ENCODE measurements around the gene CGB5. TPM values are rescaled to one million over a fixed set of nuclear protein-coding genes. Genes with fewer than 3 reads are reported as not detected.
"Not testable (repeated sequence)": the region's sequence is repeated elsewhere in the genome, so short reads cannot be mapped to it uniquely, and the experiment has no call there.

The CGB5 gene
- total RNA-seq, 8 experiments from 2014 or later = 0.76 TPM; not detected in 7

GRCh38 chr19:49028686-49029085, 15.0 kb upstream of the CGB5 start:
- ATAC-seq (replicated peaks in 6 of 8); H3K27ac ChIP-seq; H3K4me1 ChIP-seq (replicated peaks in 1 of 2); H3K4me3 ChIP-seq; in situ Hi-C loops (cut with MboI; ENCODE audit: low pct_unique_long_range_greater_than_20kb in 2 of 9, low sequenced_read_pairs in 9 of 9, unreplicated experiment in 9 of 9): not testable (repeated sequence)
- no CpG with 5 or more reads among the region's 9 CpGs for WGBS, 10 experiments

- ATAC-seq (replicated peaks in 6 of 8); in situ Hi-C loops (cut with MboI; ENCODE audit: low pct_unique_long_range_greater_than_20kb in 2 of 9, low sequenced_read_pairs in 9 of 9, unreplicated experiment in 9 of 9); H3K27ac ChIP-seq: not testable (repeated sequence)
These were observed 13.9 kb upstream of the CGB5 start for GRCh38 chr19:49029749-49030148.

GRCh38 chr19:49030323-49030722, 13.3 kb upstream of the CGB5 start:
- H3K27ac ChIP-seq; ATAC-seq (replicated peaks in 6 of 8); H3K4me3 ChIP-seq; in situ Hi-C loops (cut with MboI; ENCODE audit: low pct_unique_long_range_greater_than_20kb in 2 of 9, low sequenced_read_pairs in 9 of 9, unreplicated experiment in 9 of 9); H3K4me1 ChIP-seq (replicated peaks in 1 of 2): not testable (repeated sequence)
- WGBS, 10 experiments = no CpG with 5 or more reads among the region's 8 CpGs

More at GRCh38 chr19:49029749-49030148, 13.9 kb upstream of the CGB5 start:
- not testable (repeated sequence) for H3K4me3 ChIP-seq; H3K4me1 ChIP-seq (replicated peaks in 1 of 2)
- WGBS, 10 experiments = no CpG with 5 or more reads among the region's 14 CpGs

GRCh38 chr19:49031642-49032301, 11.9 kb upstream of the CGB5 start, which contains the start of gene CGB2:
CGB2 (plus strand) TSS chr19:49031890; CDS start chr19:49032096, 206 bp downstream.
- H3K4me1 ChIP-seq (replicated peaks in 1 of 2); H3K4me3 ChIP-seq; H3K27ac ChIP-seq; in situ Hi-C loops (cut with MboI; ENCODE audit: low pct_unique_long_range_greater_than_20kb in 2 of 9, low sequenced_read_pairs in 9 of 9, unreplicated experiment in 9 of 9): not testable (repeated sequence)
- peak in 1 of 8 experiments; percentile 23 for ATAC-seq (replicated peaks in 6 of 8)
- WGBS, 10 experiments = 27 to 87% (median 59%) methylated on average over 2 to 14 of the region's 28 CpGs; no CpG with 5 or more reads in 5 of the 10 experiments

GRCh38 chr19:49036815-49037214, 6.8 kb upstream of the CGB5 start, which contains the start of gene CGB1:
CGB1 (minus strand) TSS chr19:49036895; CDS start chr19:49036711, 184 bp downstream.
- in situ Hi-C loops (cut with MboI; ENCODE audit: low pct_unique_long_range_greater_than_20kb in 2 of 9, low sequenced_read_pairs in 9 of 9, unreplicated experiment in 9 of 9); H3K4me1 ChIP-seq (replicated peaks in 1 of 2); H3K4me3 ChIP-seq; H3K27ac ChIP-seq: not testable (repeated sequence)
- ATAC-seq (replicated peaks in 6 of 8) = peak in 1 of 8 experiments; percentile 22
- 0 to 100% (median 40%) methylated on average over 1 to 3 of the region's 18 CpGs; no CpG with 5 or more reads in 7 of the 10 experiments for WGBS, 10 experiments

- WGBS, 10 experiments = 80% methylated on average over 1 of the region's 8 CpGs; no CpG with 5 or more reads in 9 of the 10 experiments
- H3K4me1 ChIP-seq (replicated peaks in 1 of 2); H3K4me3 ChIP-seq; in situ Hi-C loops (cut with MboI; ENCODE audit: low pct_unique_long_range_greater_than_20kb in 2 of 9, low sequenced_read_pairs in 9 of 9, unreplicated experiment in 9 of 9); H3K27ac ChIP-seq; ATAC-seq (replicated peaks in 6 of 8): not testable (repeated sequence)
These were observed 5.5 kb upstream of the CGB5 start for GRCh38 chr19:49038111-49038510.

- ATAC-seq (replicated peaks in 6 of 8) = peak in 2 of 8 experiments; percentile 78 to 94
- H3K4me1 ChIP-seq (replicated peaks in 1 of 2); in situ Hi-C loops (cut with MboI; ENCODE audit: low pct_unique_long_range_greater_than_20kb in 2 of 9, low sequenced_read_pairs in 9 of 9, unreplicated experiment in 9 of 9); H3K27ac ChIP-seq; H3K4me3 ChIP-seq: not testable (repeated sequence)
- 20 to 84% methylated on average over 4 to 5 of the region's 26 CpGs; no CpG with 5 or more reads in 8 of the 10 experiments for WGBS, 10 experiments
These were observed 4.9 kb upstream of the CGB5 start for GRCh38 chr19:49038557-49039276.

- no CpG with 5 or more reads among the region's 9 CpGs for WGBS, 10 experiments
- H3K27ac ChIP-seq; in situ Hi-C loops (cut with MboI; ENCODE audit: low pct_unique_long_range_greater_than_20kb in 2 of 9, low sequenced_read_pairs in 9 of 9, unreplicated experiment in 9 of 9); H3K4me1 ChIP-seq (replicated peaks in 1 of 2); H3K4me3 ChIP-seq: not testable (repeated sequence)
- ATAC-seq (replicated peaks in 6 of 8) = peak in 3 of 8 experiments; percentile 11 to 23 (median 19)
These were observed 3.9 kb upstream of the CGB5 start for GRCh38 chr19:49039736-49040135.

- ATAC-seq (replicated peaks in 6 of 8) = no peak
- Histone ChIP-seq H3K4me3 (no peak overlapping the region), H3K27ac (no peak overlapping the region), H3K4me1 (replicated peaks in 1 of 2) (no peaks in the 10 kb centered on the region)
- WGBS, 10 experiments = 35 to 100% methylated on average over 1 to 2 of the region's 17 CpGs; no CpG with 5 or more reads in 8 of the 10 experiments
- in situ Hi-C loops (cut with MboI; ENCODE audit: low pct_unique_long_range_greater_than_20kb in 2 of 9, low sequenced_read_pairs in 9 of 9, unreplicated experiment in 9 of 9) = no loop called here
These were observed 1.5 kb upstream of the CGB5 start for GRCh38 chr19:49042177-49042576.

- ATAC-seq (replicated peaks in 6 of 8); in situ Hi-C loops (cut with MboI; ENCODE audit: low pct_unique_long_range_greater_than_20kb in 2 of 9, low sequenced_read_pairs in 9 of 9, unreplicated experiment in 9 of 9); H3K4me3 ChIP-seq; H3K27ac ChIP-seq; H3K4me1 ChIP-seq (replicated peaks in 1 of 2): not testable (repeated sequence)
- WGBS, 10 experiments = 64 to 80% methylated on average over 1 of the region's 4 CpGs; no CpG with 5 or more reads in 8 of the 10 experiments
These were observed 982 bp upstream of the CGB5 start for GRCh38 chr19:49042666-49043065.

- H3K4me1 ChIP-seq (replicated peaks in 1 of 2); in situ Hi-C loops (cut with MboI; ENCODE audit: low pct_unique_long_range_greater_than_20kb in 2 of 9, low sequenced_read_pairs in 9 of 9, unreplicated experiment in 9 of 9); H3K4me3 ChIP-seq; H3K27ac ChIP-seq; ATAC-seq (replicated peaks in 6 of 8): not testable (repeated sequence)
- WGBS, 10 experiments = no CpG with 5 or more reads among the region's 12 CpGs
These were observed 5.4 kb downstream of the CGB5 start, which contains the start of gene CGB8 for GRCh38 chr19:49049011-49049410. CGB8 (minus strand) TSS chr19:49049111; CDS start chr19:49048739, 372 bp downstream.

GRCh38 chr19:49049834-49050233, 6.2 kb downstream of the CGB5 start:
- in situ Hi-C loops (cut with MboI; ENCODE audit: low pct_unique_long_range_greater_than_20kb in 2 of 9, low sequenced_read_pairs in 9 of 9, unreplicated experiment in 9 of 9); H3K4me1 ChIP-seq (replicated peaks in 1 of 2): not testable (repeated sequence)
- WGBS, 10 experiments = no CpG with 5 or more reads among the region's 4 CpGs

GRCh38 chr19:49050376-49051033, 6.9 kb downstream of the CGB5 start:
- H3K27ac ChIP-seq; in situ Hi-C loops (cut with MboI; ENCODE audit: low pct_unique_long_range_greater_than_20kb in 2 of 9, low sequenced_read_pairs in 9 of 9, unreplicated experiment in 9 of 9); H3K4me3 ChIP-seq; H3K4me1 ChIP-seq (replicated peaks in 1 of 2): not testable (repeated sequence)
- 0 to 69% methylated on average over 2 to 14 of the region's 24 CpGs; no CpG with 5 or more reads in 8 of the 10 experiments for WGBS, 10 experiments
- peak in 4 of 8 experiments; percentile 23 to 65 (median 38) for ATAC-seq (replicated peaks in 6 of 8)

More at GRCh38 chr19:49049834-49050233, 6.2 kb downstream of the CGB5 start:
- ATAC-seq (replicated peaks in 6 of 8); H3K4me3 ChIP-seq; H3K27ac ChIP-seq: not testable (repeated sequence)

All from motor neuron (in vitro differentiated cells).